GM21717 (cell line): ENCODE results near the gene TMEM181.
"Not testable (repeated sequence)": the region's sequence is repeated elsewhere in the genome, so short reads cannot be mapped to it uniquely, and the experiment has no call there.

Experiments
- ATAC-seq: cut with Tn5 transposase; IDR thresholded peaks from one replicate; pipeline ENCODE4 v1.9.1; 2021; ENCODE audit warnings: mild to moderate bottlenecking, moderate library complexity; ENCODE audit not compliant: unreplicated experiment

Gene TMEM181

DNA sequence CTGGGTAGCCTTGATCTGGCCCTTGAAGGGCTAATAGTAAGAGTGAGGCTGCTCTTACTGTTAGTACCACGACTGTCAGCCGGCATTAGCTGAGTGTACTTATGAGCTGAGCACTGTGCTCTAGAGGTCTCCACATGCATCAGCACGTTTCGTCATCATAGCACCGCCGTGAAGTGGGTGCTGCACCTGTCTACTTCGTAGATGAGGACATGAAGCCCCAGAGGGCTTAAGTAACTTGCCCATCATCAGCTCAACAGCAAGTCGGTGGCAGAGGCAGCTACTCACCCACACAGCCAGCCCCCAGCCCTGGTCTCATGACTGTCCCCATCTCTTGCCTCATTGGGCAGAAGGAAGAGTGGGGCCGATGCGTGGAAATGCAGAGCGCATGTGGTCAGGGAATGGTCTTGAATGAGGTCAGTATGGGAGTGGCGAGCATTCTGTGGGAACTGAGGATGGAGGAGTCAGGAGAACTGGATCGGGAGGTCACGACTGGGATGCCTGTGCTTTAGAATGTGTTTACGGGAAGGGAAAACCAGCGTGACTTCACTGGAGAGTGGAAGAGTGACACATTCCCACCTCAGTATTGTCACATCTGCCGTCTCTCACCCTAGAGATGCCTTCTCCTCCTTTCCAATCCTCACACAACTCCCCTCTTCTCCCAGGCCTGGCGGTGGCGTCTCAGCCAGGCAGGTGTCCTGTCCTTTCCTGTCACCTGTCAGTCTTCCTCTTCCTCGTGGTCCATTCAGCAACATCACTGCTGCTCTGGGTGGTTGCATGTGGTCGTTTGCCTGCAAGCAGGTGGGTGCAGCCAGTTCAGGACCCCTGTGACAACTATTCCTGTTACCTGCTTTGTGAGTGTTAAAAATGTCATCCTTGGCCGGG is 95.9 kb downstream of the TMEM181 start:
- no peak for ATAC-seq

- not testable (repeated sequence) for ATAC-seq
Observed at GRCh38 chr6:158656986-158657385, 97.1 kb downstream of the TMEM181 start.

GRCh38 chr6:158660333-158660754 is 100.5 kb downstream of the TMEM181 start:
- ATAC-seq, result peak; percentile 53

GRCh38 chr6:158661156-158661685 is 101.3 kb downstream of the TMEM181 start:
- no peak for ATAC-seq

DNA sequence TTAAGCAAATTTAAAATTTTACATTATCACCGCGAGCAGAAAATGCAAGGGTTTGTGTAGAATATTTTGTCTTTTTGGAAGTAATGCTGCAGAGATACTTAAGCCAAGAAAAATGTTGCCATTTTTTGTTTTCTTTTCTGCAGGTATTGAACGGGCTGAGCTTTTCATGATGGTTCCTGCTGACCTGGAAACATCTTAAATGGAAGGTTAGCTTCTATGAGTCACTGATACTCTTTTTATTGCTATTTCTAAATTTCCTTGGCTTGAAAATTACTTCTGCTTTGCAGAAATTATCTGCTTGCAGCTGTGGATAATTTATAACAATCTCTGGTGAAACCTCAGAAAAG is 102.7 kb downstream of the TMEM181 start:
- no peak for ATAC-seq

GRCh38 chr6:158662954-158663624 is 103.2 kb downstream of the TMEM181 start:
- no peak for ATAC-seq

DNA sequence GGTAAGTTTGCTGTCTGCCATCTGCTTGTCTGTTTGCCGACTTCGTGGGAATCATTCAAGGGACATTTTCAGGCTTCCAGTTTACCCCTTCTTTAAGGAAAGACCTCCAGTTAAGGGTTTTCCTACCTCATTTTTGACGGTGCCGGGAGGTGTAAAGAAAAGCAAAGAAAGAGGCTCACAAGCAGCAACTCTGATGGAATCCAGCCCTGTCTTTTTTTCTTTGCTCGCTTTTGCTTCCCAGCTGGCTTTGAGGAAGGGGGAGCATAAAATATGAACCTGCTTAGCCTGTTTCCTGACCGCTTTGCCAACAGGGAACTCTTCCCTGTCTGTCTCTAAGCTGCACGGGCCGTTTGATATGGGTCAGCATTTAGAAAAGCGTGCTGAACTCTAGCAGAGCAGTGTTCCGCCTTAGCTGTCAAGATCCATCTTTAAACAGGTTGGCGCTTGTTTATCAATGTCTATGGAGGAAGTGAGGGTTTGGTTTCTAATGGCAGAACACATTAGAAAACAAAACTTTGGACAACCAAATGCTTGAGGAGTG is 103.8 kb downstream of the TMEM181 start:
- no peak for ATAC-seq

DNA sequence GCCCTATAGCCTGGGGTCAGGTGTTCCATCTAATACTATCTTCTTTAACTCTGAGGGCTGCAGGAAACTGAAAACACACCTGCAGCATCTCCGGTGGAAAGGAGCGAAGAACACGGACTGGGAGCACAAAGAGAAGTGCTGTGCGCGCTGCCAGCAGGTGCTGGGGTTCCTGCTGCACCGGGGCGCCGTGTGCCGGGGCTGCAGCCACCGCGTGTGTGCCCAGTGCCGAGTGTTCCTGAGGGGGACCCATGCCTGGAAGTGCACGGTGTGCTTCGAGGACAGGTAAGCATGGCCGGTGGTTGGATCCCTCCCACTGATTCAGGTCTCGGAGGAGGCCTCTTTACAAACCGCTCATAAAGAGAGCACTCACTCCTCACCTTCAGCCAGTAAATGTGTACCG is 105.4 kb downstream of the TMEM181 start:
- ATAC-seq, result no peak

DNA sequence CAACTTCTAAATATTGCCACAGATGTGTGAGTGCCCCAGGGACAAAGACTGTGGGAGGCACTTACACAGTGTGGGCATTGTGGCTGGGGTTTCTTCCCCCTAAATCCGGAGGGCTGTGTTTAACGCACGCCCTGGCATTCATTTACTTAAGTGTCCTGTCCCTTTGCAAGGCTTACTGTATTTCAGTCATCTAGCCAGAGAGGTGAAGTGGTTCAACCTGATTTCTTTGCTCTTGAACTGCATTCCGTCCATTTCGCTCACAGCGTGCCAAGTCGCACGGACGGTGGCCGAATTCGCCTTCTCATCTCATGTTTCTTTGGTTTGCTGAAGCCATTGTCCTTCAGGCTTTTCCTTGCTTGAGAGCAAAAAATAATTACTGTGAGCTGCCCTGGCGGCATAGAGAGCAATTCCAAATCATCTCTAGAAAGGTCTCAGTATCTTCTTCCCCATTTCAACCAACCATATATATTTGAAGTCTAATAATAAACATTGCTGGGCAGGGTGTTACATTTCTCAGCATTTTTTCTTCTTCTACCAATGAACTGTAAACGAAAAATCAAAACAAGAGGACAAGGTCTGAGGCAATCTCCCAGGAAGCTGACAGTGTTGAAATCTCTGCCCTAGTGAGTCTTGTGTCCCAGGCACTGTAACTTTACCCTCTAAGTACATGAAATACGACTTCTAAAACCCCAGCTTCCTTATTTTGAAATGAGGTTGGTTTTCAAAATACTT is 106.9 kb downstream of the TMEM181 start:
- ATAC-seq, result no peak

DNA sequence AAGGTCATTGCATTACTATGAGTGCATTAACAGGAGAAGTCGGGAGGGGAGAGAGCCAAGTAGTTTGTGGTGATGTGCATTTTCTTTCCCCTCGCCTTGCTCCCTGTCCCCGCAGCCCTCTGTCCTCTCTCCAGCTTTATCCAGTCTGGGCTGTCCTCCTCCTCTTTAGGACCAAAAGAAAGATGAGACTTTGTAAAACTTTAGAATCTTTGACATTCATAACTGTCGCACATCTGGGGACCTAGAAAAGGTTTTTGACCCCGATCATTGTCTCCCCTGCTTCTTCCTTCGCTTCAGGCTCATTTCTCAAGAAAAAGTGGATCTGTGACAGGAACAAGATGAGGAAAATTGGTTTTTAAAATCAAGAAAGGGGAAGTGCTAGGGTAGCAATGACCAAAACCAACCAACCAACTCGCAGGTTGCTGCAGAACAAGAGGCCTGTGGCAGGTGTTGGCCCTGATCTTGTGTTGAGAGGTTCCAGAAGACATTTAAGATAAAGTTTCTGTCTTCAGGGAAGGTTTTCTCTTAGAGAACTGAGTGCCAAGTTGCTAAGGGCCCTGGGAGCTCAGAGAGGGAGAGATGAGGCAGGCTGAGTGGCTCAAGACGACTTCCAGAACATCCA is 107.6 kb downstream of the TMEM181 start:
- ATAC-seq, result no peak

GRCh38 chr6:158668707-158669103 is 108.8 kb downstream of the TMEM181 start:
- no peak for ATAC-seq

GRCh38 chr6:158669145-158670035 is 109.5 kb downstream of the TMEM181 start:
- ATAC-seq, result no peak

GRCh38 chr6:158672119-158672518 is 112.2 kb downstream of the TMEM181 start:
- ATAC-seq, result not testable (repeated sequence)

- ATAC-seq, result no peak
Observed at GRCh38 chr6:158672726-158673125, 112.8 kb downstream of the TMEM181 start.

GRCh38 chr6:158674342-158675131 is 114.6 kb downstream of the TMEM181 start:
- ATAC-seq, result no peak

DNA sequence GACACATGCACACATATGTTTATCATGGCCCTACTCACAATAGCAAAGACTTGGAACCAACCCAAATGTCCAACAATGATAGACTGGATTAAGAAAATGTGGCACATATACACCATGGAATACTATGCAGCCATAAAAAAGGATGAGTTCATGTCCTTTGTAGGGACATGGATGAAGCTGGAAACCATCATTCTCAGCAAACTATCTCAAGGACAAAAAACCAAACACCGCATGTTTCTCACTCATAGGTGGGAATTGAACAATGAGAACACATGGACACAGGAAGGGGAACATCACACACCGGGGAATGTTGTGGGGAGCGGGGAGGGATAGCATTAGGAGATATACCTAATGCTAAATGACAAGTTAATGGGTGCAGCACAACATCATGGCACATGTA is 117.2 kb downstream of the TMEM181 start:
- not testable (repeated sequence) for ATAC-seq

DNA sequence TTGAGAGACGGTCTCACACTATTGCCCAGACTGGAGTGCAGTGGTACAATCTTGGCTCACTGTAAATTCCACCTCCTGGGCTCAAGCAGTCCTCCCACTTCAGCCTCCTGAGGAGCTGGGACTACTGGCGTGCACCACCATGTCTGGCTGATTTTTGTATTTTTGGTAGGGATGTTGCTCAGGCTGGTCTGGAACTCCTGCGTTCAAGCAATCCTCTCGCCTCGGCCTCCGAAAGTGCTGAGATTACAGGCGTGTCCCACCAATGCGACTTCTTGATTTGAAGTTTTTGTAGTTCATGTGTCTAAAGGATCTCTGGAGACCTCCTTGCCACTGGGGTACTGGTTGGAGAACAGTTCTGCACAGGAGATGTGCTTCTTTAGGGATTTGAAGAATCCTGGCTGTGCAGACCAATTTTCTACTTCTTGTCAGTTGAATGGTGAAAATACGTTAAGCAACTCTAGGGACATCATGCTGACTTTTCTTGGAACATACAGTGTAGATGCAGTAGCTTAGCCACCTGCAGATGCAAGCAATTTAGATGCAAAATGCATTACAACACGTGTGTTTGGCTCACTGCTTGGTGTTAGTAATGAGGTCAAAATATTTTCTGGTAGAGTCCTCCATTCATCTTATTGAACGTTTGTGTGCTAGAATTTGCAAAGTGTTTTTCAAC is 118.2 kb downstream of the TMEM181 start:
- ATAC-seq, result no peak

GRCh38 chr6:158680015-158680414 is 120.1 kb downstream of the TMEM181 start:
- ATAC-seq, result no peak
